GM18861 (cell line): ENCODE measurements around the gene CLCA4.
"Not testable (repeated sequence)": the region's sequence is repeated elsewhere in the genome, so short reads cannot be mapped to it uniquely, and the experiment has no call there.

Experiments used
- ATAC-seq: cut with Tn5 transposase; IDR thresholded peaks from one replicate; pipeline ENCODE4 v1.9.1; 2021; ENCODE audit not compliant: unreplicated experiment

Gene CLCA4

GRCh38 chr1:86596741-86597290, 49.9 kb downstream of the CLCA4 start:
- ATAC-seq, result no peak

- not testable (repeated sequence) for ATAC-seq
These were observed 59.2 kb downstream of the CLCA4 start for GRCh38 chr1:86606080-86606479.

GRCh38 chr1:86616433-86616832, 69.6 kb downstream of the CLCA4 start:
- no peak for ATAC-seq

- ATAC-seq, result peak; percentile 99
These were observed 70.0 kb downstream of the CLCA4 start for GRCh38 chr1:86616871-86617270.

GRCh38 chr1:86618358-86618757, 71.5 kb downstream of the CLCA4 start:
- no peak for ATAC-seq

GRCh38 chr1:86619313-86619712, 72.4 kb downstream of the CLCA4 start:
- ATAC-seq, result no peak

GRCh38 chr1:86621286-86621685, 74.4 kb downstream of the CLCA4 start:
- no peak for ATAC-seq
